Activated T-helper 1 cell treated with anti-CD3 and anti-CD28 coated beads, Interleukin-2, amount 50 U/mL, for 16 hours (primary cell): ENCODE data around the gene CNTNAP4.

ENCODE experiments used
- DNase-seq, 2 donors: peaks; one replicate each; pipeline ENCODE4 v3.0.0-alpha.2; 2020; ENCODE audit warnings: low read depth in 1 of 2, low spot score in 1 of 2

The CNTNAP4 gene

GRCh38 chr16:76389126-76389525 lies 111.9 kb downstream of the CNTNAP4 start:
- no peak for DNase-seq

GRCh38 chr16:76390476-76390875 lies 113.3 kb downstream of the CNTNAP4 start:
- DNase-seq, result no peak

- no peak for DNase-seq
These were observed 119.8 kb downstream of the CNTNAP4 start for GRCh38 chr16:76396977-76397376.

GRCh38 chr16:76409706-76410105 lies 132.5 kb downstream of the CNTNAP4 start:
- no peak for DNase-seq

GRCh38 chr16:76421571-76421970 lies 144.4 kb downstream of the CNTNAP4 start:
- DNase-seq, result no peak

- no peak for DNase-seq
These were observed 151.7 kb downstream of the CNTNAP4 start for GRCh38 chr16:76428858-76429257.

GRCh38 chr16:76441391-76441790 lies 164.2 kb downstream of the CNTNAP4 start:
- no peak for DNase-seq

GRCh38 chr16:76441876-76442275 lies 164.7 kb downstream of the CNTNAP4 start:
- DNase-seq, result no peak

GRCh38 chr16:76443973-76444372 lies 166.8 kb downstream of the CNTNAP4 start:
- DNase-seq, result no peak

GRCh38 chr16:76444832-76445231 lies 167.6 kb downstream of the CNTNAP4 start:
- DNase-seq, result no peak

- no peak for DNase-seq
These were observed 168.6 kb downstream of the CNTNAP4 start for GRCh38 chr16:76445815-76446214.

GRCh38 chr16:76446251-76446650 lies 169.1 kb downstream of the CNTNAP4 start:
- no peak for DNase-seq

- no peak for DNase-seq
These were observed 173.7 kb downstream of the CNTNAP4 start for GRCh38 chr16:76450890-76451289.

GRCh38 chr16:76455257-76455656 lies 178.1 kb downstream of the CNTNAP4 start:
- DNase-seq, result no peak

GRCh38 chr16:76456016-76456415 lies 178.8 kb downstream of the CNTNAP4 start:
- no peak for DNase-seq

GRCh38 chr16:76459111-76459510 lies 181.9 kb downstream of the CNTNAP4 start:
- DNase-seq, result no peak

GRCh38 chr16:76461836-76462235 lies 184.6 kb downstream of the CNTNAP4 start:
- DNase-seq, result no peak

- DNase-seq, result no peak
These were observed 187.9 kb downstream of the CNTNAP4 start for GRCh38 chr16:76464955-76465620.

- DNase-seq, result no peak
These were observed 189.7 kb downstream of the CNTNAP4 start for GRCh38 chr16:76466871-76467270.

GRCh38 chr16:76474048-76474447 lies 196.8 kb downstream of the CNTNAP4 start:
- DNase-seq, result no peak

GRCh38 chr16:76478105-76478504 lies 200.9 kb downstream of the CNTNAP4 start:
- no peak for DNase-seq

GRCh38 chr16:76483307-76483909 lies 206.2 kb downstream of the CNTNAP4 start:
- DNase-seq, result no peak

GRCh38 chr16:76484020-76484419 lies 206.8 kb downstream of the CNTNAP4 start:
- no peak for DNase-seq
